ENCODE results near the gene MS4A10. TPM values are rescaled to one million over a fixed set of nuclear protein-coding genes. Genes with fewer than 3 reads are reported as not detected.
"Not testable (repeated sequence)": the region's sequence is repeated elsewhere in the genome, so short reads cannot be mapped to it uniquely, and the experiment has no call there.

MS4A10 gene
- polyA plus RNA-seq, 1 donor (not counting 4 experiments of a cell fraction or from before 2014, with no cell fraction given) = not detected

- no peak for FAIRE-seq
Observed at GRCh38 chr11:60756307-60757032, 28.7 kb upstream of the MS4A10 start, which contains the start of gene MS4A15. Gene MS4A15, plus strand, starts transcription at chr11:60756867. Its CDS starts 6,867 bp downstream, at chr11:60763734.

GRCh38 chr11:60757231-60757800, 27.8 kb upstream of the MS4A10 start:
- Histone ChIP-seq H3K4me3 (ENCODE audit: control insufficient read depth in 2 of 3, extremely low read depth in 1 of 3, insufficient read depth in 2 of 3, low read depth in 1 of 3, low read length in 3 of 3) (no peak overlapping the region), H3K9me1 (ENCODE audit: control insufficient read depth, extremely low read depth, insufficient read depth, low read length) (no peaks in the 10 kb centered on the region), H3K9me3 (ENCODE audit: control insufficient read depth, low read depth, low read length) (no peaks in the 10 kb centered on the region)

More at GRCh38 chr11:60756307-60757032, 28.7 kb upstream of the MS4A10 start, which contains the start of gene MS4A15:
- H4K20me1 ChIP-seq (ENCODE audit: control insufficient read depth, extremely low read depth, insufficient read depth, low read length) = no peaks in the 10 kb centered on the region
- no peak for TF ChIP-seq EZH2 (IDR thresholded peaks at IDR 0.05; ENCODE audit: low read length)
- TF ChIP-seq CTCF (optimal IDR thresholded peaks at IDR 0.05 in 1 of 3, IDR thresholded peaks at IDR 0.05 in 1 of 3, conservative IDR thresholded peaks at IDR 0.05 in 1 of 3; ENCODE audit: extremely low read depth in 1 of 3, insufficient read depth in 2 of 3, low read length in 3 of 3) = peak in 2 of 3 experiments; percentile 21 to 28
- H3K9me1 ChIP-seq (ENCODE audit: control insufficient read depth, extremely low read depth, insufficient read depth, low read length) = no peaks in the 10 kb centered on the region
- no peak within 1 kb of the TSS for H3K9ac ChIP-seq (ENCODE audit: control insufficient read depth, extremely low read depth, insufficient read depth, low read length)
- no peak for DNase-seq (ENCODE audit: low read depth, low spot score)
- H3K4me3 ChIP-seq (ENCODE audit: control insufficient read depth in 2 of 3, extremely low read depth in 1 of 3, insufficient read depth in 2 of 3, low read depth in 1 of 3, low read length in 3 of 3) = no peak within 1 kb of the TSS
- no peak within 1 kb of the TSS for H3K27ac ChIP-seq (ENCODE audit: control insufficient read depth, insufficient read depth, low read length)
- no peaks in the 10 kb centered on the region for H3K9me3 ChIP-seq (ENCODE audit: control insufficient read depth, low read depth, low read length)
- dilution Hi-C loops (cut with MboI; ENCODE audit: extremely low pct_ligation_motif_present, low sequenced_read_pairs) = no loop called here
- H2AFZ ChIP-seq (ENCODE audit: control insufficient read depth, low read length) = no peak within 1 kb of the TSS
- no peaks in the 10 kb centered on the region for H3K27me3 ChIP-seq (ENCODE audit: control insufficient read depth, extremely low read depth, insufficient read depth, low read length)
- no peaks in the 10 kb centered on the region for H3K36me3 ChIP-seq (ENCODE audit: control insufficient read depth in 2 of 2, extremely low read depth in 1 of 2, insufficient read depth in 2 of 2, low read length in 2 of 2)
- H3K79me2 ChIP-seq (ENCODE audit: control insufficient read depth, insufficient read depth, low read length) = no peaks in the 10 kb centered on the region
- H3K4me2 ChIP-seq (ENCODE audit: control insufficient read depth, extremely low read depth, insufficient read depth, low read depth, low read length) = no peak within 1 kb of the TSS
- no peaks in the 10 kb centered on the region for H3K4me1 ChIP-seq (ENCODE audit: control insufficient read depth, extremely low read depth, insufficient read depth, low read length)

DNA sequence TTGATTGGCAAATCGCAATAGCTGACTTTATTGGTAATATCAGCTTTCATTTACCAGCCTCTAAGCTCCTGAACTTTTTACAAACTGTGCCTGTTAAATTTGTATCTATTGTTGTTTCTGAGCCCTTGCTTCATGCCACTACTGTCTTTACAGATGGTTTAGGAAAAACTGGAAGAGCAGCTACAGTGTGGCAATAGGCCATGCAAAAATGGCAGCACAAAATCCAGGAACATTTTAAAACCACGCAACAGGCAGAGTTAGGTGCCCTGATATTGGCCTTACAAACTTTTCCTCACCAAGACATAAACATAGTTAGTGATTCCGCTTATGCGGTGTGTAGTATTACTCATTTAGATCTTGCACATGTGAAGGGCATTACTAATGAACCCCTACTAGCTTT, 26.5 kb upstream of the MS4A10 start:
- H3K27ac ChIP-seq (ENCODE audit: control insufficient read depth, insufficient read depth, low read length); H3K4me3 ChIP-seq (ENCODE audit: control insufficient read depth in 2 of 3, extremely low read depth in 1 of 3, insufficient read depth in 2 of 3, low read depth in 1 of 3, low read length in 3 of 3); H2AFZ ChIP-seq (ENCODE audit: control insufficient read depth, low read length); H3K9me3 ChIP-seq (ENCODE audit: control insufficient read depth, low read depth, low read length); H4K20me1 ChIP-seq (ENCODE audit: control insufficient read depth, extremely low read depth, insufficient read depth, low read length); H3K79me2 ChIP-seq (ENCODE audit: control insufficient read depth, insufficient read depth, low read length); H3K9ac ChIP-seq (ENCODE audit: control insufficient read depth, extremely low read depth, insufficient read depth, low read length); H3K4me2 ChIP-seq (ENCODE audit: control insufficient read depth, extremely low read depth, insufficient read depth, low read depth, low read length); FAIRE-seq; dilution Hi-C loops (cut with MboI; ENCODE audit: extremely low pct_ligation_motif_present, low sequenced_read_pairs); H3K27me3 ChIP-seq (ENCODE audit: control insufficient read depth, extremely low read depth, insufficient read depth, low read length); DNase-seq (ENCODE audit: low read depth, low spot score); H3K36me3 ChIP-seq (ENCODE audit: control insufficient read depth in 2 of 2, extremely low read depth in 1 of 2, insufficient read depth in 2 of 2, low read length in 2 of 2); H3K9me1 ChIP-seq (ENCODE audit: control insufficient read depth, extremely low read depth, insufficient read depth, low read length); H3K4me1 ChIP-seq (ENCODE audit: control insufficient read depth, extremely low read depth, insufficient read depth, low read length): not testable (repeated sequence)

More at GRCh38 chr11:60757231-60757800, 27.8 kb upstream of the MS4A10 start:
- no peaks in the 10 kb centered on the region for H3K4me1 ChIP-seq (ENCODE audit: control insufficient read depth, extremely low read depth, insufficient read depth, low read length)
- no peak overlapping the region for H2AFZ ChIP-seq (ENCODE audit: control insufficient read depth, low read length)
- dilution Hi-C loops (cut with MboI; ENCODE audit: extremely low pct_ligation_motif_present, low sequenced_read_pairs) = no loop called here
- no peaks in the 10 kb centered on the region for H3K27me3 ChIP-seq (ENCODE audit: control insufficient read depth, extremely low read depth, insufficient read depth, low read length)
- no peak for FAIRE-seq
- no peak overlapping the region for H3K9ac ChIP-seq (ENCODE audit: control insufficient read depth, extremely low read depth, insufficient read depth, low read length)
- H3K27ac ChIP-seq (ENCODE audit: control insufficient read depth, insufficient read depth, low read length) = no peak overlapping the region
- no peaks in the 10 kb centered on the region for H3K79me2 ChIP-seq (ENCODE audit: control insufficient read depth, insufficient read depth, low read length)
- no peak for DNase-seq (ENCODE audit: low read depth, low spot score)
- TF ChIP-seq EZH2 (IDR thresholded peaks at IDR 0.05; ENCODE audit: low read length) (no peak), CTCF (optimal IDR thresholded peaks at IDR 0.05 in 1 of 3, IDR thresholded peaks at IDR 0.05 in 1 of 3, conservative IDR thresholded peaks at IDR 0.05 in 1 of 3; ENCODE audit: extremely low read depth in 1 of 3, insufficient read depth in 2 of 3, low read length in 3 of 3) (no peak)
- no peak overlapping the region for H3K4me2 ChIP-seq (ENCODE audit: control insufficient read depth, extremely low read depth, insufficient read depth, low read depth, low read length)
- no peaks in the 10 kb centered on the region for H3K36me3 ChIP-seq (ENCODE audit: control insufficient read depth in 2 of 2, extremely low read depth in 1 of 2, insufficient read depth in 2 of 2, low read length in 2 of 2)
- no peaks in the 10 kb centered on the region for H4K20me1 ChIP-seq (ENCODE audit: control insufficient read depth, extremely low read depth, insufficient read depth, low read length)
